K562 (cell line): Measurements from ENCODE around the gene RAB26. TPM values are rescaled to one million over a fixed set of nuclear protein-coding genes. Genes with fewer than 3 reads are reported as not detected.
"Not testable (repeated sequence)": the region's sequence is repeated elsewhere in the genome, so short reads cannot be mapped to it uniquely, and the experiment has no call there.

Source experiments
- ATAC-seq: fragments of 200-7000 bp; cut with Tn5 transposase; 3 replicates; pipeline ENCODE4 v1.9.1; 2020; ENCODE audit warnings: moderate library complexity
- BruUV-seq: library from RNA; stranded (reverse); fragments of 400-500 nt; replicated peaks from 2 replicates; lab custom pipeline; 2021; lab: Mats Ljungman, UMichigan
- CTCF ChIA-PET: fragments of 300-600 bp; formaldehyde crosslinking; extraction: SDS; loops from one replicate; lab custom pipeline; 2021; ENCODE audit warnings: low intra/inter-chr PET ratio; lab: Yijun Ruan, JAX
- POLR2A ChIA-PET: fragments of 300-600, 350-650 bp; sonication (Branson Sonifier 250); formaldehyde crosslinking; extraction: SDS; loops from one replicate; lab custom pipeline; 2021; ENCODE audit warnings: antibody characterized with exemption, inconsistent platforms; lab: Yijun Ruan, JAX
- DNase-seq, 4 experiments: peaks; one replicate each; pipeline versions ENCODE4 v3.0.0 to v3.0.0-alpha.2; 2011 to 2018; ENCODE audit warnings: low spot score in 3 of 4, mixed read lengths in 3 of 4; ENCODE audit errors: extremely low read depth in 1 of 4
- FAIRE-seq: peaks from 2 replicates; lab custom pipeline; 2011; peaks lifted over from hg19 to GRCh38; lab: Jason Lieb, UNC
- H2AFZ ChIP-seq: 2 replicates; pipeline ENCODE4 v1.6.0; 2011; ENCODE audit warnings: low read depth, low read length, control low read depth, inconsistent platforms
- H3K27ac ChIP-seq: fragments of 200-600 bp; 3 replicates; pipeline ENCODE4 v1.8.0; 2011; ENCODE audit warnings: low read depth, mild to moderate bottlenecking, control low read depth, inconsistent platforms, low read length, moderate library complexity, mixed read lengths; ENCODE audit errors: extremely low read depth
- H3K27me3 ChIP-seq, 2 experiments: fragments of 300-600 bp in 1 of 2; 2 replicates in 1 of 2; 3 replicates in 1 of 2; pipeline versions ENCODE4 v1.6.0 to v1.8.0; 2011; ENCODE audit warnings: inconsistent platforms in 2 of 2, low read length in 2 of 2, mild to moderate bottlenecking in 1 of 2, mixed read lengths in 1 of 2, moderate library complexity in 1 of 2; ENCODE audit not compliant: control insufficient read depth in 2 of 2, insufficient read depth in 2 of 2
- H3K36me3 ChIP-seq: fragments of 300-600 bp; 3 replicates; pipeline ENCODE4 v1.8.0; 2011; ENCODE audit warnings: mild to moderate bottlenecking, low read length, inconsistent platforms; ENCODE audit not compliant: control insufficient read depth, insufficient read depth
- H3K4me1 ChIP-seq, 2 experiments: fragments of 200-600 bp in 1 of 2; replicated peaks in 1 of 2; 2 replicates in 1 of 2; 3 replicates in 1 of 2; pipeline versions ENCODE4 v1.5.1 to v1.8.0; 2011; ENCODE audit warnings: inconsistent platforms in 2 of 2, low read length in 2 of 2, mild to moderate bottlenecking in 1 of 2, mixed read lengths in 1 of 2, moderate library complexity in 1 of 2; ENCODE audit not compliant: control insufficient read depth in 2 of 2, insufficient read depth in 2 of 2
- H3K4me2 ChIP-seq: 2 replicates; pipeline ENCODE4 v1.6.1; 2011; ENCODE audit warnings: low read length, control low read depth, inconsistent platforms, mixed read lengths; ENCODE audit not compliant: insufficient read depth
- H3K4me3 ChIP-seq: fragments of 200-600 bp; sonication (generic), shearing (Covaris generic); 2 replicates; pipeline ENCODE4 v1.5.1; 2016; ENCODE audit warnings: control low read depth, inconsistent platforms
- H3K79me2 ChIP-seq: fragments of 200-600 bp; 3 replicates; pipeline ENCODE4 v1.8.0; 2011; ENCODE audit warnings: low read length, inconsistent platforms; ENCODE audit not compliant: control insufficient read depth, insufficient read depth
- H3K9ac ChIP-seq, 2 experiments: 2 replicates each; pipeline versions ENCODE4 v1.6.0 to v1.6.1; 2011; ENCODE audit warnings: low read depth in 2 of 2, low read length in 2 of 2, control low read depth in 1 of 2, inconsistent platforms in 1 of 2, mild to moderate bottlenecking in 1 of 2, mixed read lengths in 1 of 2; ENCODE audit not compliant: insufficient read depth in 1 of 2
- H3K9me1 ChIP-seq: one replicate; pipeline ENCODE4 v1.6.0; 2011; ENCODE audit warnings: inconsistent platforms, mild to moderate bottlenecking, low read length, moderate library complexity; ENCODE audit not compliant: control insufficient read depth, insufficient read depth
- H3K9me3 ChIP-seq: replicated peaks from 2 replicates; pipeline ENCODE4 v1.5.1; 2011; ENCODE audit warnings: low read depth, low read length, inconsistent platforms; ENCODE audit not compliant: control insufficient read depth, insufficient read depth
- H4K20me1 ChIP-seq: replicated peaks from 2 replicates; pipeline ENCODE4 v1.6.1; 2011; ENCODE audit warnings: low read length, inconsistent platforms, mixed read lengths; ENCODE audit not compliant: control insufficient read depth, insufficient read depth
- NCOR1 ChIP-seq: fragments of 450-650 bp; IDR thresholded peaks from 2 replicates; pipeline ENCODE4 v1.6.1; 2016; ENCODE audit warnings: mild to moderate bottlenecking, moderate library complexity
- WGBS: fragments of 100-300 bp; shearing (Covaris generic); methylation state at CpG from one replicate; pipeline ENCODE4 v1.1.6; 2016; ENCODE audit warnings: low coverage, mixed read lengths; ENCODE audit not compliant: insufficient coverage; ENCODE audit errors: missing lambda C conversion rate; 5-methylcytosine and 5-hydroxymethylcytosine counted together
- in situ Hi-C: fragments of 300-500 bp; cut with MboI; formaldehyde crosslinking; loops from 4 replicates; pipeline ENCODE4 v1.15.0; 2018; ENCODE audit warnings: inconsistent platforms, mixed read lengths
- intact Hi-C: fragments of 100-400 bp; cut with micrococcal nuclease; formaldehyde crosslinking; loops from 2 replicates; pipeline ENCODE4 v1.14.2; 2022
- polyA plus RNA-seq, 8 experiments: library from polyadenylated mRNA; depleted of rRNA in 4 of 8; stranded (reverse) in 5 of 8; unstranded in 3 of 8; fragments of >200 nt; fragmentation: Nextera tagmentation in 2 of 8; fragmentation: Illumina TruSeq in 1 of 8; extraction: Ambion mirVana in 2 of 8; extraction: Trizol in 1 of 8; gene quantifications; 2 replicates each; pipeline versions ENCODE4 v1.2.1 to v1.2.3, GENCODE V29; 2011 to 2014; ENCODE audit warnings: inconsistent platforms in 1 of 8, missing spikeins in 1 of 8
- total RNA-seq, 7 experiments: library from RNA; depleted of rRNA in 6 of 7; stranded (reverse); fragments of >200 nt in 6 of 7; fragmentation: Illumina TruSeq in 2 of 7; extraction: Trizol in 2 of 7; gene quantifications; 2 replicates each; pipeline versions ENCODE4 v1.2.1 to v1.2.3, GENCODE V29; 2011 to 2021; ENCODE audit warnings: low replicate concordance in 1 of 7
- TF ChIP-seq, protein P1 (sequence below): sonication (generic); formaldehyde crosslinking; IDR thresholded peaks from 2 replicates; pipeline ENCODE4 v1.8.0; 2022; ENCODE audit warnings: mild to moderate bottlenecking, missing genetic modification reagents, borderline replicate concordance
- TF ChIP-seq, protein P2 (sequence below), 2 experiments: fragments of 450-650 bp in 1 of 2; sonication (generic) in 1 of 2; formaldehyde crosslinking; conservative IDR thresholded peaks; 2 replicates each; pipeline versions ENCODE4 v1.4.0 to v1.8.1; 2020 to 2022; ENCODE audit warnings: mild to moderate bottlenecking in 1 of 2, missing genetic modification reagents in 1 of 2

Gene RAB26
- total and polyA plus RNA-seq, 9 of the 15 experiments (the other 6 are each of a cell fraction or from before 2014, with no cell fraction given): 0.25 to 6.1 (median 2.1) TPM

DNA sequence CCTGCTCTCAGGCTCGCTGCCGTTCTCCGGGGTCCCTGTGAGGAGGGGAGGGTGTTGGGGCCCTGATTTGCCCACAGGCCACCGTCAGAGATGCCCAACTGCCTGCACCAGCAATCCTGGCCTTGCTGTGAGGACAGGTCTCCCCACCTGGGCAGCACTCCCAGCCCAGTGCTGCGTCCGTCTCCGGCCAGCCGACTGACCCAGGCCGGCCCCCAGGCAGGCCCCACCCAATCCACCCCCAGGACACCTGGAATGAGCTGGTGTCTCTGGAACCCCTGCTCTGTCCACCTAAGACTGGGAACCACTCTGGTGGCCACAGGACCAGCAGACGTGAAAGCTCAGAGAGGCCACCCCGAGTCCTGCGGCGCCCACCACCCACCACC, 32.8 kb upstream of the RAB26 start (continued):
- TF ChIP-seq, protein P1, sequence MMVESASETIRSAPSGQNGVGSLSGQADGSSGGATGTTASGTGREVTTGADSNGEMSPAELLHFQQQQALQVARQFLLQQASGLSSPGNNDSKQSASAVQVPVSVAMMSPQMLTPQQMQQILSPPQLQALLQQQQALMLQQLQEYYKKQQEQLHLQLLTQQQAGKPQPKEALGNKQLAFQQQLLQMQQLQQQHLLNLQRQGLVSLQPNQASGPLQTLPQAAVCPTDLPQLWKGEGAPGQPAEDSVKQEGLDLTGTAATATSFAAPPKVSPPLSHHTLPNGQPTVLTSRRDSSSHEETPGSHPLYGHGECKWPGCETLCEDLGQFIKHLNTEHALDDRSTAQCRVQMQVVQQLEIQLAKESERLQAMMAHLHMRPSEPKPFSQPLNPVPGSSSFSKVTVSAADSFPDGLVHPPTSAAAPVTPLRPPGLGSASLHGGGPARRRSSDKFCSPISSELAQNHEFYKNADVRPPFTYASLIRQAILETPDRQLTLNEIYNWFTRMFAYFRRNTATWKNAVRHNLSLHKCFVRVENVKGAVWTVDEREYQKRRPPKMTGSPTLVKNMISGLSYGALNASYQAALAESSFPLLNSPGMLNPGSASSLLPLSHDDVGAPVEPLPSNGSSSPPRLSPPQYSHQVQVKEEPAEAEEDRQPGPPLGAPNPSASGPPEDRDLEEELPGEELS (CRISPR knock-in tag): no peak
- TF ChIP-seq, protein P2, sequence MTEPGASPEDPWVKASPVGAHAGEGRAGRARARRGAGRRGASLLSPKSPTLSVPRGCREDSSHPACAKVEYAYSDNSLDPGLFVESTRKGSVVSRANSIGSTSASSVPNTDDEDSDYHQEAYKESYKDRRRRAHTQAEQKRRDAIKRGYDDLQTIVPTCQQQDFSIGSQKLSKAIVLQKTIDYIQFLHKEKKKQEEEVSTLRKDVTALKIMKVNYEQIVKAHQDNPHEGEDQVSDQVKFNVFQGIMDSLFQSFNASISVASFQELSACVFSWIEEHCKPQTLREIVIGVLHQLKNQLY (CRISPR knock-in tag; conservative IDR thresholded peaks at IDR 0.05): no peak
- no peak for TF ChIP-seq NCOR1

DNA sequence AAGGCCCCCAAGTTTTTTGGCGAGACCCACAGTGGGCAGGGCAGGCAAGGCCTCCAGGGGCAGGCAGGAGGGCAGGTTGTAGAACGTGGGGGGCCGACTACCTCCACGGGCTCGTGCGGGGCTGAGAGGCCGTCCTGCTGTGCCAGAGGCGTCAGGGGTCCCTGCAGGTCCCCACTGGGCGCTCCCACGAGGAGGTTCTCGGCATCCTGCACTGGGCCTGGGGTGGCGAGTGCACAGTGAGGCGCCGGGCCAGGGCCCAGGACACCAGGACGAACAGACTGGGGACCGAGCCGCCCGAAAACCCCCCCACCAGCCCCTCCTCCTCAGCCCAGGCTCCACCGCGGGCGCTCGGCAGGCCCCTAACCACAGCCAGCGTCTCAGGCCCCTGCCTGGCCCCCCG, 32.0 kb upstream of the RAB26 start:
- peaks cover 0 to 18% of the 10 kb centered on the region in 2 experiments; a peak in 2 of 5 replicates for H3K4me1 ChIP-seq
- WGBS: 94% methylated on average over 6 of the region's 24 CpGs
- H3K4me3 ChIP-seq, intact Hi-C loops, H3K9me1 ChIP-seq, H4K20me1 ChIP-seq, H3K27me3 ChIP-seq, H3K4me2 ChIP-seq, ATAC-seq, H3K36me3 ChIP-seq, in situ Hi-C loops, H3K9me3 ChIP-seq, BruUV-seq, H3K9ac ChIP-seq, FAIRE-seq, H2AFZ ChIP-seq, H3K79me2 ChIP-seq, DNase-seq, POLR2A ChIA-PET, H3K27ac ChIP-seq, CTCF ChIA-PET: not testable (repeated sequence)

DNA sequence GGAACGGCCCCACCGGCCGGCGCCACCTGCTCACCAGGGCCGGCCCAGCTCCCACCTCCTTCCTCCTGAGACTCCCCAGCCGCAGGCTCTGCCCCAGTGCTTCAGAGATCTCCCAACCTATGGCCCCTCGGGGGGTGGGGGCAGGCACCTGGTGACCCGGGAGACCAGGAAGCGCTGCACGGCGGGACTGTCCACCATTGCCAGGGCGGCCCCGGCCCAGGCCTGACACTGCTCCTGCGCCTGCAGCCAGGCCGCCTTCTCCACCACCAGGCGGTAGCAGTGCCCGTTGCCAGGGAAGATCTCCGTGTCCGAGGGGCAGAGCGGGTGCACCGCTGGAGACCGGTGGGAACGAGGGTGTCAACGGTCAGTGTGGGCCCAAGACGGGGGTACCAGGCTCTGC, 31.1 kb upstream of the RAB26 start:
- CTCF ChIA-PET, BruUV-seq, H3K27me3 ChIP-seq, POLR2A ChIA-PET, H3K27ac ChIP-seq, H3K4me3 ChIP-seq, DNase-seq, H3K9ac ChIP-seq, H3K9me1 ChIP-seq, H4K20me1 ChIP-seq, H2AFZ ChIP-seq, FAIRE-seq, H3K36me3 ChIP-seq, intact Hi-C loops, H3K4me2 ChIP-seq, H3K79me2 ChIP-seq, H3K9me3 ChIP-seq, in situ Hi-C loops, ATAC-seq: not testable (repeated sequence)
- 87% methylated on average over 3 of the region's 25 CpGs for WGBS
- H3K4me1 ChIP-seq: peaks cover 0 to 27% of the 10 kb centered on the region in 2 experiments; a peak in 2 of 5 replicates
